LoVo (cell line): ENCODE results near the gene TEAD1.

Experiments used
- DNase-seq: peaks from one replicate; pipeline ENCODE4 v3.0.0-alpha.2; 2016; ENCODE audit warnings: low spot score

Gene TEAD1

GRCh38 chr11:12789596-12790215 lies 115.5 kb downstream of the TEAD1 start:
- DNase-seq, result no peak

GRCh38 chr11:12790861-12791616 lies 116.8 kb downstream of the TEAD1 start:
- no peak for DNase-seq

GRCh38 chr11:12792018-12792417 lies 117.8 kb downstream of the TEAD1 start:
- no peak for DNase-seq

GRCh38 chr11:12792590-12792989 lies 118.4 kb downstream of the TEAD1 start:
- DNase-seq, result no peak

GRCh38 chr11:12793065-12793464 lies 118.8 kb downstream of the TEAD1 start:
- no peak for DNase-seq

- no peak for DNase-seq
These were observed 119.3 kb downstream of the TEAD1 start for GRCh38 chr11:12793506-12793905.

GRCh38 chr11:12794576-12795230 lies 120.5 kb downstream of the TEAD1 start:
- no peak for DNase-seq

- DNase-seq, result no peak
These were observed 123.8 kb downstream of the TEAD1 start for GRCh38 chr11:12797996-12798395.

- no peak for DNase-seq
These were observed 124.4 kb downstream of the TEAD1 start for GRCh38 chr11:12798609-12799011.

- no peak for DNase-seq
These were observed 125.2 kb downstream of the TEAD1 start for GRCh38 chr11:12799334-12799835.

- DNase-seq, result peak; percentile 69
These were observed 125.9 kb downstream of the TEAD1 start for GRCh38 chr11:12800032-12800671.

GRCh38 chr11:12800871-12801270 lies 126.7 kb downstream of the TEAD1 start:
- DNase-seq, result no peak

- DNase-seq, result peak; percentile 12
These were observed 127.8 kb downstream of the TEAD1 start for GRCh38 chr11:12801976-12802375.

- DNase-seq, result peak; percentile 98
These were observed 128.3 kb downstream of the TEAD1 start for GRCh38 chr11:12802418-12803085.

- DNase-seq, result no peak
These were observed 129.0 kb downstream of the TEAD1 start for GRCh38 chr11:12803086-12803826.

- DNase-seq, result no peak
These were observed 131.9 kb downstream of the TEAD1 start for GRCh38 chr11:12806113-12806512.

GRCh38 chr11:12807621-12808020 lies 133.4 kb downstream of the TEAD1 start:
- DNase-seq, result no peak

GRCh38 chr11:12808519-12808918 lies 134.3 kb downstream of the TEAD1 start:
- DNase-seq, result no peak

GRCh38 chr11:12809364-12809763 lies 135.1 kb downstream of the TEAD1 start:
- no peak for DNase-seq

GRCh38 chr11:12809864-12810567 lies 135.8 kb downstream of the TEAD1 start:
- no peak for DNase-seq

GRCh38 chr11:12810568-12810894 lies 136.3 kb downstream of the TEAD1 start:
- DNase-seq, result no peak
